Hematopoietic multipotent progenitor cell treated with erythropoietin and hydrocortisone succinate and interleukin-3 and kit ligand, for 15 days (in vitro differentiated cells): ENCODE results near the gene AKNA.

Source experiments
- DNase-seq: peaks from one replicate; pipeline ENCODE4 v3.0.0-alpha.2; 2015; ENCODE audit warnings: low spot score

AKNA gene

GRCh38 chr9:114394523-114395333 lies 6.9 kb upstream of the AKNA start:
- DNase-seq = no peak

- no peak for DNase-seq
Observed at GRCh38 chr9:114392749-114393112, 4.9 kb upstream of the AKNA start.

GRCh38 chr9:114390952-114391351 lies 3.2 kb upstream of the AKNA start:
- DNase-seq = no peak

GRCh38 chr9:114389612-114390368 lies 2.0 kb upstream of the AKNA start:
- no peak for DNase-seq

- DNase-seq = no peak
Observed at GRCh38 chr9:114388764-114389375, 1.1 kb upstream of the AKNA start.

- DNase-seq = no peak
Observed at GRCh38 chr9:114388357-114388682, 538 bp upstream of the AKNA start.

GRCh38 chr9:114386886-114387679 lies 699 bp downstream of the AKNA start:
- DNase-seq = no peak

GRCh38 chr9:114386361-114386885 lies 1.4 kb downstream of the AKNA start:
- no peak for DNase-seq

- no peak for DNase-seq
Observed at GRCh38 chr9:114385397-114386181, 2.2 kb downstream of the AKNA start.

- no peak for DNase-seq
Observed at GRCh38 chr9:114384836-114385396, 2.9 kb downstream of the AKNA start.

- DNase-seq = no peak
Observed at GRCh38 chr9:114384341-114384740, 3.4 kb downstream of the AKNA start.

- DNase-seq = no peak
Observed at GRCh38 chr9:114383521-114384231, 4.1 kb downstream of the AKNA start.

GRCh38 chr9:114382699-114383520 lies 4.9 kb downstream of the AKNA start:
- no peak for DNase-seq

GRCh38 chr9:114378883-114379282 lies 8.9 kb downstream of the AKNA start:
- DNase-seq = no peak

GRCh38 chr9:114378016-114378415 lies 9.8 kb downstream of the AKNA start:
- DNase-seq = no peak

- DNase-seq = no peak
Observed at GRCh38 chr9:114376586-114377445, 11.0 kb downstream of the AKNA start.

GRCh38 chr9:114375386-114376175 lies 12.2 kb downstream of the AKNA start:
- DNase-seq = no peak

- DNase-seq = no peak
Observed at GRCh38 chr9:114374936-114375335, 12.8 kb downstream of the AKNA start.
